ENCODE measurements around the gene RSRC1. TPM values are rescaled to one million over a fixed set of nuclear protein-coding genes. Genes with fewer than 3 reads are reported as not detected.

The RSRC1 gene
- total RNA-seq, 4 donors from 2014 or later = 22.5 to 41.4 (median 32.9) TPM

DNA sequence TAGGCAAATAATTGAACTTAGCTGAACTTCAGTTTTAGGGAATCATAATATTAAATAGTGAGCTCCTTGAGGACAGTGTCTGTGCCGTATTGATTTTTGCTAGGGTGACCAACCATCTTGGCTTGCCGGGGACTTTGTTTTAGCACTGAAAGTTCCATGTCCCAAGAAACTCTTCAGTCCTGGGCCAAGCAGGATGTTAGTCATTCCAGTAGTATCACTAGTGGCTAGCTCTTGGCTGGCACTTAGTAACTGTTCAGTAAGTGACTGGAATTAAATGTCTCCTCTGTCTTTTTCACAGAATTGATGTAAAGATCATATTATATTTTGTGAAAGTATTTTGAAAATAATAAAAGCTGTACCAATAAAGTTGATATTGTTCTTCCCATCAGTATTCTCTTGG lies 42.3 kb downstream of the RSRC1 start:
- no peak overlapping the region for H3K4me3 ChIP-seq
- no peaks in the 10 kb centered on the region for H3K36me3 ChIP-seq
- intact Hi-C loops (cut with DNase I) = no loop called here
- H3K9me3 ChIP-seq = no peaks in the 10 kb centered on the region
- TF ChIP-seq POLR2A (IDR thresholded peaks at IDR 0.05) (no peak), CTCF (IDR thresholded peaks at IDR 0.05) (no peak)
- H3K27ac ChIP-seq = no peak overlapping the region
- WGBS, 2 donors = 77 to 86% methylated on average over 2 of the region's 2 CpGs
- H3K4me1 ChIP-seq = peaks cover 0 to 8% (median 0%) of the 10 kb centered on the region in 3 donors
- no peaks in the 10 kb centered on the region for H3K27me3 ChIP-seq
- DNase-seq = no peak

DNA sequence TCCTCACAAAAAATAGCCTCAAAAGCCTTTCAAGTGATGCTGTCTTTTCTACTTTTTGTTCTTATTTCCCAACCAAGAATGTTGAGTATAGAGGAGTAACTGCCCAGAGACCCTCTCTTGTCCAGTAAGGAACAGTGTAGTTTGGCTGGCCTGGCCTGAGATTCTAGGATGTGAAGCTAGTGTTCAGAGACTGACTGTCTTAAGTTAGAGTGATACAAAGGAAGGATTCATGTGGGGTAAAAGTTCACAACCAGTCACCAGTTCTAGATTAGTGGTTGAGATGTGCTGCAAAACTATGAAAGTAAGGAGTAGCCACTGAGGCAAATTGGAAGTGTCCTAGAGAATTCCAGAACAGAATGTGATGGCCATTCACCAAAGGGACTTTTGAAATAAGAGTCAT lies 49.1 kb downstream of the RSRC1 start:
- Histone ChIP-seq H3K27me3 (no peaks in the 10 kb centered on the region), H3K4me3 (no peak overlapping the region), H3K9me3 (no peaks in the 10 kb centered on the region), H3K4me1 (peaks cover 0 to 15% (median 0%) of the 10 kb centered on the region in 3 donors), H3K36me3 (no peaks in the 10 kb centered on the region), H3K27ac (no peak overlapping the region)
- no peak for DNase-seq
- intact Hi-C loops (cut with DNase I) = no loop called here
- TF ChIP-seq POLR2A (IDR thresholded peaks at IDR 0.05) (no peak), CTCF (IDR thresholded peaks at IDR 0.05) (no peak)

DNA sequence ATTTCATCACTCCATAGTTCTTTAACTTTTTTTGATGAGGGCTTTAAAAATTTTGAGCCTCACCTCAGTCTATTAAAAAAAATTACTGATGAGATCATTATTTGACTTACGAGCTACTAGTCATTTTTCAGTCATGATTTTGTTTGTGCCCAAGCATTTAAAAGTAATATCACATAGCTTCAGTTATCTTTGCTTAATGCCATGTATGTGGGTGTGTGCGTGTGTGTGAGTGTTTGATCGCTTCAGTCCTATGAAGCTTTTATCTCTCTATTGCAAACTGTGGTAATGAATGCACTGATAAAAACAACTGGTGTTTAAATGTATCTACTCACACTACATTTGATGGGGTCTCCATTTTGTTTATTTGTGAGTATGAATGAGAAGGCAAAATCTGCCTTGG lies 49.8 kb downstream of the RSRC1 start:
- no peaks in the 10 kb centered on the region for H3K27me3 ChIP-seq

DNA sequence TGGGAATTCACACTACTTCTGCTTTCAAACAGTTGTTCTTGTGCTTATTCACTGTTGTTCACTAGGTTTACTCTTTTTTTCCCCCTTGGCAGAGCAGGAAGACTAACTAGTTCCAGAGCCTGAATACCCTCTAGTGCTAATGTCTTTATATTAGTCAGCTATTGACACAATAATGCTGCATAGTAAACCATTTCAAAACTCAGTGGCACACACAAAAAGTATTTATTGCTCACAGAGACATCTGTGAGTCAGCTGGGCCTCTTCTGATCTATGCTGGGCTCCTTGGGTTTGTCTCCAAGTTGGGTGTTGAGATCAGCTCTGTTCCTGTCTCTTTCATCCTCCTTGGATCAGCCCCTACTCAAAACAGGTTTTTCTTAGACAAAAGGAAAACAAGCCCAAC lies 51.1 kb downstream of the RSRC1 start:
- peak overlapping the region in 1 of 4 donors; percentile 53 for H3K27ac ChIP-seq
- no peak for DNase-seq
- no peak for TF ChIP-seq POLR2A (IDR thresholded peaks at IDR 0.05)
- TF ChIP-seq CTCF (IDR thresholded peaks at IDR 0.05) = no peak
- intact Hi-C loops (cut with DNase I) = no loop called here
- no peak overlapping the region for H3K4me3 ChIP-seq
- H3K9me3 ChIP-seq = no peaks in the 10 kb centered on the region
- no peaks in the 10 kb centered on the region for H3K36me3 ChIP-seq
- peaks cover 0 to 15% (median 0%) of the 10 kb centered on the region in 3 donors for H3K4me1 ChIP-seq
- H3K27me3 ChIP-seq = no peaks in the 10 kb centered on the region

More for the DNA sequence above, 49.8 kb downstream of the RSRC1 start:
- H3K27ac ChIP-seq = no peak overlapping the region
- peaks cover 0 to 15% (median 0%) of the 10 kb centered on the region in 3 donors for H3K4me1 ChIP-seq
- intact Hi-C loops (cut with DNase I) = no loop called here
- H3K36me3 ChIP-seq = no peaks in the 10 kb centered on the region
- DNase-seq = no peak
- WGBS, 2 donors = 82 to 95% methylated on average over 3 of the region's 3 CpGs
- TF ChIP-seq CTCF (IDR thresholded peaks at IDR 0.05) (no peak), POLR2A (IDR thresholded peaks at IDR 0.05) (no peak)
- H3K4me3 ChIP-seq = no peak overlapping the region
- no peaks in the 10 kb centered on the region for H3K9me3 ChIP-seq

GRCh38 chr3:158165141-158165655 lies 55.3 kb downstream of the RSRC1 start:
- Histone ChIP-seq H3K4me3 (no peak overlapping the region), H3K4me1 (peaks cover 0 to 36% (median 0%) of the 10 kb centered on the region in 3 donors), H3K36me3 (no peaks in the 10 kb centered on the region), H3K27ac (no peak overlapping the region), H3K27me3 (no peaks in the 10 kb centered on the region), H3K9me3 (no peaks in the 10 kb centered on the region)
- DNase-seq = no peak
- intact Hi-C loops (cut with DNase I) = no loop called here
- 93 to 95% methylated on average over 5 of the region's 5 CpGs for WGBS, 2 donors
- TF ChIP-seq CTCF (IDR thresholded peaks at IDR 0.05) (no peak), POLR2A (IDR thresholded peaks at IDR 0.05) (no peak)

Measured in esophagus squamous epithelium (tissue), 5 donors.